Neural crest cell (in vitro differentiated cells): Measurements from ENCODE around the gene FGF9. TPM values are rescaled to one million over a fixed set of nuclear protein-coding genes. Genes with fewer than 3 reads are reported as not detected.

Source experiments
- DNase-seq: peaks from one replicate; pipeline ENCODE4 v3.0.0; 2021; ENCODE audit warnings: low read depth, mixed read lengths, low spot score
- H3K27ac Mint-ChIP-seq: one replicate; pipeline ENCODE4 v1.8.0; 2021; ENCODE audit warnings: mild to moderate bottlenecking, mixed read lengths; ENCODE audit not compliant: unreplicated experiment
- H3K27me3 Mint-ChIP-seq: 2 replicates; pipeline ENCODE4 v1.8.0; 2021; ENCODE audit warnings: low read depth, mild to moderate bottlenecking, mixed read lengths
- H3K36me3 Mint-ChIP-seq: 2 replicates; pipeline ENCODE4 v1.8.0; 2021; ENCODE audit warnings: low read depth, mild to moderate bottlenecking, mixed read lengths
- H3K4me1 Mint-ChIP-seq: 2 replicates; pipeline ENCODE4 v1.8.0; 2021; ENCODE audit warnings: mixed read lengths
- H3K4me3 Mint-ChIP-seq: one replicate; pipeline ENCODE4 v1.8.0; 2021; ENCODE audit warnings: mild to moderate bottlenecking, mixed read lengths
- H3K9me3 Mint-ChIP-seq: 2 replicates; pipeline ENCODE4 v1.8.0; 2021; ENCODE audit warnings: mixed read lengths
- total RNA-seq: library from RNA; stranded (reverse); gene quantifications from 2 replicates; pipeline ENCODE4 v1.2.1, GENCODE V29; 2021
- TF ChIP-seq, protein P1 (sequence below): fragments of 200-600 bp; sonication (generic); conservative IDR thresholded peaks from 2 replicates; pipeline ENCODE4 v1.5.0; 2021; ENCODE audit warnings: antibody characterized with exemption, mild to moderate bottlenecking

Gene FGF9
- total RNA-seq, 1 donor from 2014 or later: 3.7 TPM

DNA sequence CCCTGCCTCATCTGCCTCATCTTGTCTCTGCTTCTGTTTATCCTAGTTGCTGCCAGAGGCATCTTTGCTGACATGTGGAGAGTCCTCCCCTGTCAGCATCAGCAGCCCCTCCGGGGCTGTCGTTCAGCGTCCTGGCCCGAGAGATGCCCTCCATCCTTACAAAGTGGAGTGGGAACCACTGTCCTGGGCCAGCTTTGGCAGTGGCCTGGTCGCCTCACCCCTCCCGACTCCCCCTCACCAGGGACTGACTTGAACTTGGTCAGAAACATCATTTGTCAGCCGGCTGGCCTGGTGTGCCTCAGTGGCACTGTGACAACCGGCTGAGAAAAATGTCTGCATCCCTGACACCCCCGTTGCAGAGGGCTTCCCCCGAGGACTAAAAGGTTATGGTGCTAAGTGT is 20.6 kb downstream of the FGF9 start:
- DNase-seq: no peak
- H3K4me1 Mint-ChIP-seq: no peaks in the 10 kb centered on the region
- no peak overlapping the region for H3K27ac Mint-ChIP-seq
- no peak overlapping the region for H3K4me3 Mint-ChIP-seq
- H3K27me3 Mint-ChIP-seq: no peaks in the 10 kb centered on the region
- TF ChIP-seq, protein P1, sequence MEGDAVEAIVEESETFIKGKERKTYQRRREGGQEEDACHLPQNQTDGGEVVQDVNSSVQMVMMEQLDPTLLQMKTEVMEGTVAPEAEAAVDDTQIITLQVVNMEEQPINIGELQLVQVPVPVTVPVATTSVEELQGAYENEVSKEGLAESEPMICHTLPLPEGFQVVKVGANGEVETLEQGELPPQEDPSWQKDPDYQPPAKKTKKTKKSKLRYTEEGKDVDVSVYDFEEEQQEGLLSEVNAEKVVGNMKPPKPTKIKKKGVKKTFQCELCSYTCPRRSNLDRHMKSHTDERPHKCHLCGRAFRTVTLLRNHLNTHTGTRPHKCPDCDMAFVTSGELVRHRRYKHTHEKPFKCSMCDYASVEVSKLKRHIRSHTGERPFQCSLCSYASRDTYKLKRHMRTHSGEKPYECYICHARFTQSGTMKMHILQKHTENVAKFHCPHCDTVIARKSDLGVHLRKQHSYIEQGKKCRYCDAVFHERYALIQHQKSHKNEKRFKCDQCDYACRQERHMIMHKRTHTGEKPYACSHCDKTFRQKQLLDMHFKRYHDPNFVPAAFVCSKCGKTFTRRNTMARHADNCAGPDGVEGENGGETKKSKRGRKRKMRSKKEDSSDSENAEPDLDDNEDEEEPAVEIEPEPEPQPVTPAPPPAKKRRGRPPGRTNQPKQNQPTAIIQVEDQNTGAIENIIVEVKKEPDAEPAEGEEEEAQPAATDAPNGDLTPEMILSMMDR: no peak
- H3K36me3 Mint-ChIP-seq: peaks cover 3% of the 10 kb centered on the region
- no peaks in the 10 kb centered on the region for H3K9me3 Mint-ChIP-seq

DNA sequence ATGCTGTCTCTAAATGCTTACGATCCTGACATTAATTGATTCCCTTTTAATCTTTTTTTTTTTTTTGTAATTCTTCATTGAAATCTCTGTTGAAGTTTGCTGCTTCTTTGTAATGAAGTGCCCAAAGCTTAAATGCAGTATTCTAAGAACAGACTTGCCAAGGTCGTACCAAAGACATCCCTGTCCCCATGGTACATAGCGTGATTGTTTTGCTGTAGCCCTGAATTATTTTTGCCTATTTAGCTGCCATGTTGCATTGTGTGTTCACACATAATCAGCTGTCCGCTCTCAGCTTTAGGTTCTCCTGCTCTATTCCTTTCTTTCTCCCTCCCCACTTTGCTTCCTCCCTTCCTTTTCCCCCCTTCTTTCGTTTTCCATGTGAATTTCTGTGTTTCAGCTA is 21.1 kb downstream of the FGF9 start:
- Mint-ChIP-seq H3K4me1 (no peaks in the 10 kb centered on the region), H3K27me3 (no peaks in the 10 kb centered on the region), H3K27ac (no peak overlapping the region), H3K36me3 (peaks cover 3% of the 10 kb centered on the region), H3K9me3 (no peaks in the 10 kb centered on the region), H3K4me3 (no peak overlapping the region)
- DNase-seq: no peak
- TF ChIP-seq, protein P1: no peak

GRCh38 chr13:21694831-21695230 is 24.0 kb downstream of the FGF9 start:
- peaks cover 3% of the 10 kb centered on the region for H3K36me3 Mint-ChIP-seq
- TF ChIP-seq, protein P1: no peak
- no peak overlapping the region for H3K27ac Mint-ChIP-seq
- no peak for DNase-seq
- H3K4me1 Mint-ChIP-seq: no peaks in the 10 kb centered on the region
- no peaks in the 10 kb centered on the region for H3K27me3 Mint-ChIP-seq
- no peak overlapping the region for H3K4me3 Mint-ChIP-seq
- H3K9me3 Mint-ChIP-seq: no peaks in the 10 kb centered on the region

DNA sequence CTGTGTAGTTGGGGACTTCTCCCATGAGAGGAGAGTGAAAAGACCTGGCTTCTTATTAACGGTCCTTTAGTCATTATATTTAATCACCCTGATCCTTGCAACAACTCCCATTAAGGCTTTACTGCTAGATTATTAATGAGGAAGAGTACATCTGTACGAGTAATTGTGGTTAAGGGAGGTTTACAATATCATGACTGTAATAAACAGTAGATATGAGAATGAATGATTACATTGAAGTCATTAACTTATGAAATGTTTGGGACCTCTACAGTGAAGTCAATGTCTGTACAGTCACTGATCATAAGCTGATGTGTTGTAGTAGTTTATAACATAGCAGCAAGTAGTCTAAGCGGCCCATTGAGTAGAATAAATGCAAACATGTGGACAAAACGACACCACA is 24.7 kb downstream of the FGF9 start:
- DNase-seq: no peak
- H3K4me1 Mint-ChIP-seq: no peaks in the 10 kb centered on the region
- TF ChIP-seq, protein P1: no peak
- no peaks in the 10 kb centered on the region for H3K36me3 Mint-ChIP-seq
- H3K27ac Mint-ChIP-seq: no peak overlapping the region
- H3K9me3 Mint-ChIP-seq: no peaks in the 10 kb centered on the region
- no peaks in the 10 kb centered on the region for H3K27me3 Mint-ChIP-seq
- no peak overlapping the region for H3K4me3 Mint-ChIP-seq

DNA sequence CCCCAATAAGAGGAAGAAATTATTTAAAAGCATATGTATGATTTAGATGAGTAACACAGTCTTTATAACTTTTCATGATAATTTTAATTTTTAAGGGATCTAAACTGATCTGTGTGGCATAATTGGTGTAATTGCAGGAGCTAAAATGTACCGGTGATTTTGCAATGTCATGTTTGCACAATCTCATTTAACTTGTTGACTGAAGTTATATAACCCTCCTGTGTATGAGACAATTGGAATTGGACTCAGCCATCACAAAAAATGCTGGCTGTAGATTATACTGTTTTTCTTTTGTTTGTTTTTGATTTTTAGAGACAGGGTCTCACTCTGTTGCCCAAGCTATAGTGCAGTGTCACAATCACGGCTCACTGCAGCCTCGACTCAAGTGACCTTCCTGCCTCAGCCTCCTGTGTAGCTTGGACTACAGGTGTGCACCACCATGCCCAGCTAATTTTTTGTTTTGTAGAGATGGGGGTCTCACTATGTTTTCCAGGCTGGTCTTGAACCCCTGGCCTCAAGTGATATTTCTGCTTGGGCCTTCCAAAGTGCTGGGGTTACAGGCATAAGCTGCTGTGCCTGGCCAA is 26.1 kb downstream of the FGF9 start:
- Mint-ChIP-seq H3K9me3 (no peaks in the 10 kb centered on the region), H3K27ac (no peak overlapping the region), H3K4me1 (no peaks in the 10 kb centered on the region), H3K27me3 (no peaks in the 10 kb centered on the region), H3K36me3 (peaks cover 3% of the 10 kb centered on the region), H3K4me3 (no peak overlapping the region)
- DNase-seq: no peak
- TF ChIP-seq, protein P1: no peak
